GM18907 (cell line): Measurements from ENCODE around the gene PRKG1.
"Not testable (repeated sequence)": the region's sequence is repeated elsewhere in the genome, so short reads cannot be mapped to it uniquely, and the experiment has no call there.

Source experiments
- ATAC-seq: cut with Tn5 transposase; IDR thresholded peaks from one replicate; pipeline ENCODE4 v1.9.1; 2021; ENCODE audit warnings: mild to moderate bottlenecking, moderate library complexity; ENCODE audit not compliant: unreplicated experiment

The PRKG1 gene

GRCh38 chr10:51168086-51168815 is 94.0 kb downstream of the PRKG1 start:
- no peak for ATAC-seq

DNA sequence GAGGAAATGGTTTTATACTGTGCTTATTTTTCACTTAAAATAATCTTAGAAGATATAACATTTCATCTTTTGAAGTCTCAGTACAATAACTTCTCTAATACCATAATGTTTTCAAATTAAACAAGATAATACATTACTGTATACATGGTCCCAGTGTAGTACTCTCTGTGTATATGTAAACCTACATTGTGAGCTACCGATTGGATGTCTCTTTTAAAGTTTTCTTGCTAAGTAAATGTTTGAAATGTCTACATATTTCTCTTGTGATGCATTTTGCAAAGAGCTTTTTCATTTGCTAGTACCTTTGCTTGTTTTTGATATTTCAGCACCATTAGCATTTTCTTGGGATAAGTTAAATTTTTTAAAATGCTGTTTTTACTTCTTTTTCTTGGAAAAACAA is 94.8 kb downstream of the PRKG1 start:
- no peak for ATAC-seq

DNA sequence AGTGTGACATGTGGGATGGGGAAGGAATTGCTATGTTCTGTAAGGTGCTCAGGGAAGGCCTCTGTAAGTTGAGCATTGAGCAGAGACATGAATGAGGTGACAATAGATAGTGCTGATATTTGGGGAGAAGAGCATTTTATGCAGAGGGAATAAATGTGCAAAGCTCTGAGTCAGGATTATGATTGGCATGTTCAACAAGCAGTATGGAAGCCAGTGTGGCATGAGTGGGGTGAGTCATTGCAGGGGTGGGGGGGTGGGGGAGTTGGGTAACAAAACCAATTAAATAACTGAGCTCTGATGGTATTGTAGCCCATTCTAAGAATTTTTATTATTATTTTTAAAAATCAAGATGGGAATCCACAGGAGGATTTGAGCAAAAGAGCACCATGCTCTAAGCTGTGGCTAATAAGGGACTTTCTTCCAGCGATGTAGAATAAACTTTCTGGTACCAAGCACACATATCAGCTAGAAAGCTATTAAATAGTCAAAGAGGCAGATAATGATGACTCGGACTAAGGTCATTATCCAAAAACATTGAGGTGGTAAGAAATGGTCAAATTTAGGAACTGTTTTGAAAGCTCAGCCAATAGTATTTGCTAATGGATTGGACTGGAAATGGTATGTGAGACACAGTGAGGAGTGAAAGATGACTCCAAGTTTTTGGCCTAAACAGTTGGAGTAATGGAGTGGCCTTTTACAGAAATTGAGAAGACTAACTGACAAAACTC is 96.4 kb downstream of the PRKG1 start:
- no peak for ATAC-seq

- no peak for ATAC-seq
These were observed 97.7 kb downstream of the PRKG1 start for GRCh38 chr10:51171946-51172345.

- ATAC-seq, result no peak
These were observed 102.8 kb downstream of the PRKG1 start for GRCh38 chr10:51176976-51177695.

DNA sequence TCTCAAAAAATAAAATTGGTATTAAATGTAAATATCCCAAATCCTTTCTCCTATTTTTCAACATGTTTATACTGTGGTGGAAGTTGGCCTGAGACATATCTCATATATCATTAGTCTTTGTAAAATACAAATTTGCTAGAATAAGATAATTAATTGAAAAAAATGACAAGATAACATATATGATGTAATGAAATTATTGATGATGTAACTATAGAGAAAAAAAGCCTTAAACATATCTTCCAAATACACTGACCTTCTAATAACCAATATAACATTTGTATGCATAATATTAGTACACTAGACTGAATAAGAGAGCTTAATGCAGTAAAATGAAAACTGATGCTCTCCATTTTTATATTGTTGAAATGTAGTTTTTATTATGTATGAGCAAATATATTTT is 104.3 kb downstream of the PRKG1 start:
- no peak for ATAC-seq

DNA sequence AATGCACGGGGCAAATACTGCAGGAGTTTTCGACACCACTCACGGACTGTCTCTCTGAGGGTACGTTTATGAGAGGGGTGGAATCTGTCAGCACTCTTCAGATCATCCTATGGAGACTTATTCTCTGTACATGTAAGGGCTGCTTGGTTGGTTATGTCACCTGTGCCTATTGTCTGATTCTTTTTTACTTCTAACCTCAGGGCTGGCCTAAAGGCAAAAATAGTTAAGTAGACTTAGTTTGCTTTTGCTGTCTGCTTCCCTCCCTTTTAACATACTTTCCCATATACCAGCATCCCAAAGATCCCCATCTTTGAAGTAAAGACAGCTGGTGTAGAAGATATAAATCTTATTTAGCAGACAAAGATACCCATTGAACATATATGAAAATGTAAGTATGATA is 105.9 kb downstream of the PRKG1 start:
- ATAC-seq, result no peak

DNA sequence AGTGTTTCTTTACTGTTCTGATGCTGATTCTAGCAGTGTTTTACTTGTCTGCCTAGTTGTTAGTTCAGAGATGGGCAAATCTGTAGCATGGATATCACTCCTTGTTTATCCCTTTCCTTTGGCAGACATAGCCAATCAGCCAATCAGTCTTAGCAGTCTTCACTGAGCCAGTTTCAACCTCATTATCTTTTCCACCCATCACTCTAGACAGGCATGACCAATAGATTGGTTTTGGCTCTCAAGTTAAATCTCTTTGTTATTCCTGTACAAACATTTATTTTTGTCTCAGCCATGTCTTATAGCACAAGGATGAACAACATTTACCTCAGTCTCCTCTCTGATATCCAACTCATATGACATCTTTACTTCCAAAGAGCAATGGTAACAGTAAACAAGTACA is 109.5 kb downstream of the PRKG1 start:
- ATAC-seq, result no peak

GRCh38 chr10:51186361-51186760 is 112.1 kb downstream of the PRKG1 start:
- no peak for ATAC-seq

DNA sequence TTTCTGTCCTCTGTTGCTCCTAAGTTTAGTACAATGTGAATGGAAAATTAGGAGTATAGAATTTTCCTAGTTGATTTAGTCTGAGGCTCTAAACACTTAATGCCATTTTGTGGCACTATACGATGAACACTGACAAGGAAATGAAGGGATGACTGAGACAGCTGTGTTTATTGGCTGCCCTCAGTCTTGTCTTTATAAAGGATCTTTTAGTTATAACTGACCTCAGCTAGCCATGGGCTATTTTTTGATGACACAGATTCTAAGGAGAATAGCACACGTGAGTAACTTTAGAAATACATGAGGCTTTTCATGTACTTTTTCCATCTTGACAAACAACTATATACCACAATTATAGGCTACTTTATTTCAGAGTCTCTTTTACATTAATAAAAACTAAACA is 113.7 kb downstream of the PRKG1 start:
- no peak for ATAC-seq

DNA sequence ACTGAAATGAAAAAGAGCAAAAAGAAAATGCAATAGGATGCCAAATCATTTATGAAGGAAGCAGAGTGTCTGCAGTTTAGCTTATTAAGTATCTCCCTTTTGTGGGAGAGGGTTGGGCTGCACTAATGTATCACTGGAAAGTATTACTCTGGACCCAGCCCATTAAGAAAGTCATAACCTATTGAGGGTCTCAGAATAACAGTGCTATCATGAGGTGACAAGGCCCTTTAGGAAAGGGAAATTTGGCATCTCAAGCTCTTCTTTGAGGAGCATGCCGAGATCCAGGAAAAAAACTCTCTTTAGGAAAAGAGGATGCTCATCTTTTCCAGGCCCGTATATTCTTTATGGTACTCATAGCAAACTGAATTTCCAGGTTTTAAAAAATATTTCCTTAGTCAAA is 114.6 kb downstream of the PRKG1 start:
- ATAC-seq, result no peak

GRCh38 chr10:51196508-51197175 is 122.4 kb downstream of the PRKG1 start:
- no peak for ATAC-seq

GRCh38 chr10:51198170-51198569 is 123.9 kb downstream of the PRKG1 start:
- ATAC-seq, result no peak

DNA sequence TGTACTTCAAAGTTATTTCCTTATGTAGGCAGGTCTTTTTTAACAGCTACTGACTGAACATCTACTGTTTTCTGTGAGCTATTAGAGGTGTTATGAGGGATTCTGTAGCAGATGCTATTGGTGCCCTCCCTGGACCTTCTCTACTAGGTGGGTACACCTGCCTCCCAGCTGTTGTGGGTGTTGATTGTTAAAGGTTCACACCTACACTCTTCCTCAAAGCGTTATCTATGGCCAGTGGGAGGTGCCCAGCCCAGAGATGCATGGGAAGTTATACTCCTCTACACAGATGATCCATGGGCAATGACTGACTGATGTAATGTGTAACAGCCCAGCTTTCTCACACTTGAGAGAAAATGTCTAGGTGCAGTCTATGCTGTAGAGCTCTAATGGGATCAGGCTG is 127.7 kb downstream of the PRKG1 start:
- ATAC-seq, result no peak

- ATAC-seq, result no peak
These were observed 129.1 kb downstream of the PRKG1 start for GRCh38 chr10:51203359-51203758.

- no peak for ATAC-seq
These were observed 129.8 kb downstream of the PRKG1 start for GRCh38 chr10:51204066-51204465.

DNA sequence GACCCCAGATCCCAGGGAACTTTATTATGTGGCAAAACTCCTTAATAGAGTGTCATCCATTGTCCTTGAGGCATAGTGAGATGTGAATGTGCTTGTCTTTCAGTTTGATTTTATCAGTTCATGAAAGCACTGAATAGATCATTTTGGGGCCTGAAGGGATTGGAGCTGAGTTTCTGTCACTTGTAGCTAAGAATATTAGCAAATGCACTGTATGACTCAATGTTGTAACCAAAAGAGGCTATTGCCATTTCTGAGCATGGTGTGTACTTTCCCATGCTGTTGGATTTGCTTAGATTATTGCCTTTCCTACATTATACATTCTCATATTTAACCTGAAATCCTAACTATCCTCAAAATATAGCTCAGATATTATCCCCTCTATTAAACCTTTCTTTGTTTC is 130.4 kb downstream of the PRKG1 start:
- ATAC-seq, result no peak

GRCh38 chr10:51206500-51206899 is 132.2 kb downstream of the PRKG1 start:
- ATAC-seq, result no peak

DNA sequence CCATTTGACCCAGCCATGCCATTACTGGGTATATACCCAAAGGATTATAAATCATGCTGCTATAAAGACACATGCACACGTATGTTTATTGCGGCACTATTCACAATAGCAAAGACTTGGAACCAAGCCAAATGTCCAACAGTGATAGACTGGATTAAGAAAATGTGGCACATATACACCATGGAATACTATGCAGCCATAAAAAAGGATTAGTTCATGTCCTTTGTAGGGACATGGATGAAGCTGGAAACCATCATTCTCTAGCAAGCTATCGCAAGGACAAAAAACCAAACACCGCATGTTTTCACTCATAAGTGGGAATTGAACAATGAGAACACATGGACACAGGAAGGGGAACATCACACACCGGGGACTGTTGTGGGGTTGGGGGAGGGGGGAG is 138.7 kb downstream of the PRKG1 start:
- not testable (repeated sequence) for ATAC-seq

- no peak for ATAC-seq
These were observed 140.2 kb downstream of the PRKG1 start for GRCh38 chr10:51214207-51215196.
